ENCODE data around the gene WNT5B. TPM values are rescaled to one million over a fixed set of nuclear protein-coding genes. Genes with fewer than 3 reads are reported as not detected.
"Not testable (repeated sequence)": the region's sequence is repeated elsewhere in the genome, so short reads cannot be mapped to it uniquely, and the experiment has no call there.

The WNT5B gene
- total RNA-seq, 1 donor from 2014 or later = 30.7 TPM

GRCh38 chr12:1598757-1599156 is 30.3 kb upstream of the WNT5B start:
- DNase-seq = no peak

- DNase-seq = not testable (repeated sequence)
Measured at GRCh38 chr12:1602706-1603105, 26.3 kb upstream of the WNT5B start.

- DNase-seq = no peak
Measured at GRCh38 chr12:1603269-1603993, 25.6 kb upstream of the WNT5B start.

- DNase-seq = no peak
Measured at GRCh38 chr12:1604464-1604863, 24.6 kb upstream of the WNT5B start.

GRCh38 chr12:1605129-1606020 is 23.7 kb upstream of the WNT5B start:
- peak; percentile 75 for DNase-seq

- peak; percentile 51 for DNase-seq
Measured at GRCh38 chr12:1606021-1606622, 22.9 kb upstream of the WNT5B start.

- no peak for DNase-seq
Measured at GRCh38 chr12:1607940-1608712, 20.9 kb upstream of the WNT5B start.

- no peak for DNase-seq
Measured at GRCh38 chr12:1608713-1609119, 20.3 kb upstream of the WNT5B start.

GRCh38 chr12:1610072-1610643 is 18.9 kb upstream of the WNT5B start:
- DNase-seq = no peak

GRCh38 chr12:1611803-1612572 is 17.0 kb upstream of the WNT5B start:
- no peak for DNase-seq

GRCh38 chr12:1613860-1614259 is 15.2 kb upstream of the WNT5B start:
- DNase-seq = no peak

- no peak for DNase-seq
Measured at GRCh38 chr12:1614360-1614759, 14.7 kb upstream of the WNT5B start.

GRCh38 chr12:1616233-1617066 is 12.6 kb upstream of the WNT5B start:
- no peak for DNase-seq

- DNase-seq = no peak
Measured at GRCh38 chr12:1618489-1618888, 10.5 kb upstream of the WNT5B start.

- no peak for DNase-seq
Measured at GRCh38 chr12:1619159-1619558, 9.9 kb upstream of the WNT5B start.

GRCh38 chr12:1619587-1619986 is 9.4 kb upstream of the WNT5B start:
- DNase-seq = no peak

- DNase-seq = no peak
Measured at GRCh38 chr12:1620092-1620491, 8.9 kb upstream of the WNT5B start.

GRCh38 chr12:1622406-1622805 is 6.6 kb upstream of the WNT5B start:
- DNase-seq = no peak

- DNase-seq = no peak
Measured at GRCh38 chr12:1629338-1630132, 504 bp downstream of the WNT5B start.

Data from occipital lobe (tissue), 2 donors.